ENCODE data around the gene SRMS. TPM values are rescaled to one million over a fixed set of nuclear protein-coding genes. Genes with fewer than 3 reads are reported as not detected.

Gene SRMS
- total RNA-seq, 4 donors from 2014 or later, result not detected

- peak; percentile 11 for ATAC-seq (ENCODE audit: low FRiP score)
- TF ChIP-seq CTCF (IDR thresholded peaks at IDR 0.05), result no peak
- no peak for DNase-seq (ENCODE audit: low spot score)
Observed at GRCh38 chr20:63538204-63539091, 9.1 kb downstream of the SRMS start.

- peak; percentile 64 for DNase-seq (ENCODE audit: low spot score)
- peak; percentile 88 for ATAC-seq (ENCODE audit: low FRiP score)
Observed at GRCh38 chr20:63537525-63538203, 9.9 kb downstream of the SRMS start.

GRCh38 chr20:63536997-63537524 is 10.5 kb downstream of the SRMS start, which contains the start of gene PTK6:
Gene PTK6, minus strand, starts transcription at chr20:63537376. Its CDS starts 62 bp downstream, at chr20:63537314.
- no peak for TF ChIP-seq CTCF (IDR thresholded peaks at IDR 0.05)
- DNase-seq (ENCODE audit: low spot score) (no peak), ATAC-seq (ENCODE audit: low FRiP score) (no peak)

More at GRCh38 chr20:63537525-63538203, 9.9 kb downstream of the SRMS start:
- TF ChIP-seq CTCF (IDR thresholded peaks at IDR 0.05), result peak in 1 of 3 donors; percentile 89

- no peak for TF ChIP-seq CTCF (IDR thresholded peaks at IDR 0.05)
- DNase-seq (ENCODE audit: low spot score) (no peak), ATAC-seq (ENCODE audit: low FRiP score) (no peak)
Observed at GRCh38 chr20:63536241-63536977, 11.1 kb downstream of the SRMS start.

DNA sequence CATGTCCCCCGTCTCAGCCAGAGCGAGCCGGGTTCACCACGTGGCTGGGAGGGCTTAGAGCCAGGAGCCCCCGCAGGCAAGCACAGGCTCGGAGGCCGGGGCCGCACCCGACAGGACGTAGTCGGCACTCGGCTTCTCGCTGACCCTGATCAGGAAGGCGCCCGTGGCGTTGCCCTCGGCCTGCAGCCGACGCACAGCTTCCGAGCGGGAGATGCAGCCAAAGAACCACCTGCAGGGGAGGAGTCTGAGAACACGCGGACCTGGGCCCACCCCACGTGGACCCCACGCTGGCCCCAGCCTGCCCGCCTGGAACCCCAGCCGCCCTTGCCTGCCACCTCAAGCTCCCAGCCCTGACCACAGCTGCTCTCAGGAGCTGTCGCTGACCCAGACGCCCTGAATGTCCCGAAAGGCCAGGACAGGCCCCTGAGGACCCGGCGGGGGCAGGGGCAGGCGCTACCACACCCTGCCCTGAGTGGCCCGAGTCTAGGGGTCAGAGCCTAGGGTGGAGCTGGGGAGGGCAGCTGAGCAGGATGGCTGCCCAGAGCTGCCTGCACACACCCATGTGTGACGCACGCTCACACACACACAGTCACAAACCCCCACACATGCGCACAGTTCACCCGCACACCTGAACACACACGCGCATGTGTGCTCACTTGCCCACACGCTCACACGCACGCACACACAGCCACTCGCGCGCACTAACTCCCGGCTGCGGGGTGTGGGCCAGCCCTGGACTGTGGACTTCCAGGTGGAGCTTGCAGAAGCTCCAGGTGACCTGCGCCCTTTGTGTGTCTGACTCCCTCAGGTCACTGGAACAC is 12.5 kb downstream of the SRMS start:
- DNase-seq (ENCODE audit: low spot score) (no peak), ATAC-seq (ENCODE audit: low FRiP score) (no peak)
- TF ChIP-seq CTCF (IDR thresholded peaks at IDR 0.05), result no peak

GRCh38 chr20:63534427-63534830 is 13.1 kb downstream of the SRMS start:
- no peak for TF ChIP-seq CTCF (IDR thresholded peaks at IDR 0.05)
- ATAC-seq (ENCODE audit: low FRiP score) (no peak), DNase-seq (ENCODE audit: low spot score) (no peak)

All from omental fat pad (tissue), 4 donors.